Amniotic epithelial cell (primary cell): Measurements from ENCODE around the gene AASS.

Experiments used
- DNase-seq: peaks from one replicate; pipeline ENCODE4 v3.0.0-alpha.2; 2010; ENCODE audit warnings: low read depth

Gene AASS

GRCh38 chr7:122118757-122119156 is 25.3 kb downstream of the AASS start:
- peak; percentile 50 for DNase-seq

- no peak for DNase-seq
These were observed 41.0 kb downstream of the AASS start for GRCh38 chr7:122103064-122103463.

- peak; percentile 5 for DNase-seq
These were observed 44.0 kb downstream of the AASS start for GRCh38 chr7:122100021-122100420.

- no peak for DNase-seq
These were observed 48.4 kb downstream of the AASS start for GRCh38 chr7:122095642-122096041.

- DNase-seq: no peak
These were observed 49.5 kb downstream of the AASS start for GRCh38 chr7:122094549-122094948.

GRCh38 chr7:122092964-122093797 is 50.9 kb downstream of the AASS start:
- DNase-seq: peak; percentile 79

- DNase-seq: no peak
These were observed 61.4 kb downstream of the AASS start for GRCh38 chr7:122082670-122083069.

- no peak for DNase-seq
These were observed 61.9 kb downstream of the AASS start for GRCh38 chr7:122082160-122082559.

- no peak for DNase-seq
These were observed 70.4 kb downstream of the AASS start for GRCh38 chr7:122073635-122074034.

- no peak for DNase-seq
These were observed 71.0 kb downstream of the AASS start for GRCh38 chr7:122072924-122073599.

- DNase-seq: no peak
These were observed 71.8 kb downstream of the AASS start for GRCh38 chr7:122072272-122072671.

GRCh38 chr7:122070834-122071233 is 73.2 kb downstream of the AASS start:
- no peak for DNase-seq

GRCh38 chr7:122070062-122070461 is 74.0 kb downstream of the AASS start:
- no peak for DNase-seq

- no peak for DNase-seq
These were observed 75.0 kb downstream of the AASS start for GRCh38 chr7:122068999-122069398.

GRCh38 chr7:122068046-122068445 is 76.0 kb downstream of the AASS start:
- no peak for DNase-seq

GRCh38 chr7:122067077-122067476 is 77.0 kb downstream of the AASS start:
- DNase-seq: no peak

GRCh38 chr7:122064971-122065370 is 79.1 kb downstream of the AASS start:
- no peak for DNase-seq

- no peak for DNase-seq
These were observed 80.9 kb downstream of the AASS start for GRCh38 chr7:122063146-122063545.

GRCh38 chr7:122059542-122059941 is 84.5 kb downstream of the AASS start:
- no peak for DNase-seq

GRCh38 chr7:122056977-122057376 is 87.1 kb downstream of the AASS start:
- no peak for DNase-seq

GRCh38 chr7:122055073-122055472 is 89.0 kb downstream of the AASS start:
- DNase-seq: no peak

- DNase-seq: no peak
These were observed 89.7 kb downstream of the AASS start for GRCh38 chr7:122054393-122054792.

- DNase-seq: no peak
These were observed 97.6 kb downstream of the AASS start for GRCh38 chr7:122046402-122046801.

- no peak for DNase-seq
These were observed 103.9 kb downstream of the AASS start for GRCh38 chr7:122040147-122040546.
